DND-41 (cell line): ENCODE data around the gene ATP2A3.
"Not testable (repeated sequence)": the region's sequence is repeated elsewhere in the genome, so short reads cannot be mapped to it uniquely, and the experiment has no call there.

Experiments
- ATAC-seq: fragments of 200-7000 bp; cut with Tn5 transposase; 3 replicates; pipeline ENCODE4 v1.9.1; 2021; ENCODE audit warnings: low read depth; ENCODE audit not compliant: insufficient read depth
- DNase-seq: peaks from one replicate; pipeline ENCODE4 v3.0.0-alpha.2; 2020
- H2AFZ ChIP-seq: 2 replicates; pipeline ENCODE4 v1.6.0; 2012; ENCODE audit warnings: low read depth, low read length
- H3K27ac ChIP-seq: 2 replicates; pipeline ENCODE4 v1.5.1; 2012; ENCODE audit warnings: low read length, inconsistent platforms
- H3K27me3 ChIP-seq: fragments of 200-600 bp; sonication (generic); 2 replicates; pipeline ENCODE4 v1.6.0; 2012; ENCODE audit warnings: low read length, mild to moderate bottlenecking, inconsistent platforms; ENCODE audit not compliant: insufficient read depth, poor library complexity
- H3K36me3 ChIP-seq: 2 replicates; pipeline ENCODE4 v1.5.1; 2012; ENCODE audit warnings: low read length, inconsistent platforms; ENCODE audit not compliant: insufficient read depth
- H3K4me1 ChIP-seq: 2 replicates; pipeline ENCODE4 v1.5.1; 2012; ENCODE audit warnings: mild to moderate bottlenecking, low read length; ENCODE audit not compliant: insufficient read depth
- H3K4me2 ChIP-seq: 2 replicates; pipeline ENCODE4 v1.6.0; 2012; ENCODE audit warnings: mild to moderate bottlenecking, moderate library complexity, low read length, inconsistent platforms; ENCODE audit not compliant: insufficient read depth
- H3K4me3 ChIP-seq, 2 experiments: fragments of 200-600 bp in 1 of 2; shearing (Covaris generic) in 1 of 2; 2 replicates each; pipeline ENCODE4 v1.5.1; 2012 to 2016; ENCODE audit warnings: inconsistent platforms in 2 of 2, low read length in 2 of 2, mild to moderate bottlenecking in 2 of 2, low read depth in 1 of 2, moderate library complexity in 1 of 2
- H3K79me2 ChIP-seq: 2 replicates; pipeline ENCODE4 v1.6.0; 2012; ENCODE audit warnings: low read length, inconsistent platforms; ENCODE audit not compliant: insufficient read depth
- H3K9ac ChIP-seq: 2 replicates; pipeline ENCODE4 v1.6.0; 2012; ENCODE audit warnings: low read depth, mild to moderate bottlenecking, inconsistent platforms, low read length, moderate library complexity
- H3K9me3 ChIP-seq: 2 replicates; pipeline ENCODE4 v1.5.1; 2012; ENCODE audit warnings: low read length, moderate library complexity, mild to moderate bottlenecking, inconsistent platforms; ENCODE audit not compliant: insufficient read depth, severe bottlenecking
- H4K20me1 ChIP-seq: 2 replicates; pipeline ENCODE4 v1.6.0; 2012; ENCODE audit warnings: low read length; ENCODE audit not compliant: insufficient read depth
- EZH2 ChIP-seq: IDR thresholded peaks from 3 replicates; pipeline ENCODE4 v1.6.1; 2012; ENCODE audit warnings: borderline replicate concordance, low read depth, mild to moderate bottlenecking, moderate library complexity, low read length, inconsistent platforms; ENCODE audit not compliant: severe bottlenecking
- TF ChIP-seq, protein P1 (sequence below): IDR thresholded peaks from 2 replicates; pipeline ENCODE4 v1.5.1; 2012; ENCODE audit warnings: borderline replicate concordance, low read length, moderate library complexity, mild to moderate bottlenecking; ENCODE audit not compliant: poor library complexity, severe bottlenecking; ENCODE audit errors: extremely low read depth

Gene ATP2A3

DNA sequence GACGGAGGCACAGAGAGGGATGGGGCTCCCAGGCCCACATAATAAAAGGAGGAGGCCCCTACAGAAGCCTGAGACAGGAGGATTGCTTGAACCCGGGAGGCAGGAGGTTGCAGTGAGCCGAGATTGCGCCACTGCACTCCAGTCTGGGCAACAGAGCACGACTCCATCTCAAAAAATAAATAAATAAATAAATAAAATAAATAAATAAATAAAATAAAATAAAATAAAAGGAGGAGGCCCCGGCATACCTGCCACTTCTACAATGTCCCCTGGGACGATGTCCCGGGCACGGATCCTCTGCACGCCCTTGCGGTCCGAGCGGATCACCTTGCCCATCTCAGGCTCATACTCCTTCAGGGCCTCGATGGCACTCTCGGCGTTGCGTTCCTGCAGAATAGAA, 13.2 kb downstream of the ATP2A3 start:
- no peak overlapping the region for H3K9ac ChIP-seq
- peaks cover 67% of the 10 kb centered on the region for H4K20me1 ChIP-seq
- TF ChIP-seq EZH2: no peak
- TF ChIP-seq, protein P1, sequence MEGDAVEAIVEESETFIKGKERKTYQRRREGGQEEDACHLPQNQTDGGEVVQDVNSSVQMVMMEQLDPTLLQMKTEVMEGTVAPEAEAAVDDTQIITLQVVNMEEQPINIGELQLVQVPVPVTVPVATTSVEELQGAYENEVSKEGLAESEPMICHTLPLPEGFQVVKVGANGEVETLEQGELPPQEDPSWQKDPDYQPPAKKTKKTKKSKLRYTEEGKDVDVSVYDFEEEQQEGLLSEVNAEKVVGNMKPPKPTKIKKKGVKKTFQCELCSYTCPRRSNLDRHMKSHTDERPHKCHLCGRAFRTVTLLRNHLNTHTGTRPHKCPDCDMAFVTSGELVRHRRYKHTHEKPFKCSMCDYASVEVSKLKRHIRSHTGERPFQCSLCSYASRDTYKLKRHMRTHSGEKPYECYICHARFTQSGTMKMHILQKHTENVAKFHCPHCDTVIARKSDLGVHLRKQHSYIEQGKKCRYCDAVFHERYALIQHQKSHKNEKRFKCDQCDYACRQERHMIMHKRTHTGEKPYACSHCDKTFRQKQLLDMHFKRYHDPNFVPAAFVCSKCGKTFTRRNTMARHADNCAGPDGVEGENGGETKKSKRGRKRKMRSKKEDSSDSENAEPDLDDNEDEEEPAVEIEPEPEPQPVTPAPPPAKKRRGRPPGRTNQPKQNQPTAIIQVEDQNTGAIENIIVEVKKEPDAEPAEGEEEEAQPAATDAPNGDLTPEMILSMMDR: no peak
- no peak for DNase-seq
- H2AFZ ChIP-seq: no peak overlapping the region
- H3K9me3 ChIP-seq: no peaks in the 10 kb centered on the region
- H3K36me3 ChIP-seq: peaks cover 90% of the 10 kb centered on the region
- peaks cover 62% of the 10 kb centered on the region for H3K79me2 ChIP-seq
- H3K4me2 ChIP-seq: no peak overlapping the region
- no peaks in the 10 kb centered on the region for H3K27me3 ChIP-seq
- no peak for ATAC-seq
- no peak overlapping the region for H3K27ac ChIP-seq
- H3K4me1 ChIP-seq: no peaks in the 10 kb centered on the region
- H3K4me3 ChIP-seq: no peak overlapping the region

DNA sequence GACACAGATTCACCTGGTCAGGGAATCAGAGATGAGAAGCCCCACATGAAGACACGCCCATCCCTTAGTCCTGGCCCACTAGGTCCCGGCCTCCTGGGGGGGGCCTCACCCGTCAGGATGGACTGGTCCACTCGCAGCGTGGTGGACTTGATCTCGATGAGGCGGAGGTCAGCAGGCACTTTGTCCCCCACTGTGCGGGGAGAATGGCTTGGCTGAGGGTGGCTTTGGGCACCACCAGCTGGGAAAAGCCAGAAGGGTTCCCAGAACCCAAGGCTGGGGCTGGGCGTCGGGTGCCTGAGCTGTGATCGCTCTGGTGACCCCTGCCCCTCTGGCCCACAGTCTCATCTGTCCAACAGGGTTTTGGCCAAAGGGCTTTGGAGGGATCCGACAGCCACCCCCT, 13.7 kb downstream of the ATP2A3 start:
- H2AFZ ChIP-seq: no peak overlapping the region
- H3K4me1 ChIP-seq: no peaks in the 10 kb centered on the region
- H4K20me1 ChIP-seq: peaks cover 66% of the 10 kb centered on the region
- no peak overlapping the region for H3K27ac ChIP-seq
- H3K9ac ChIP-seq: no peak overlapping the region
- H3K9me3 ChIP-seq: no peaks in the 10 kb centered on the region
- DNase-seq (no peak), ATAC-seq (no peak)
- no peaks in the 10 kb centered on the region for H3K27me3 ChIP-seq
- H3K4me3 ChIP-seq: no peak overlapping the region
- TF ChIP-seq, protein P1: no peak
- no peak for TF ChIP-seq EZH2
- peaks cover 93% of the 10 kb centered on the region for H3K36me3 ChIP-seq
- H3K4me2 ChIP-seq: no peak overlapping the region
- H3K79me2 ChIP-seq: peaks cover 62% of the 10 kb centered on the region

DNA sequence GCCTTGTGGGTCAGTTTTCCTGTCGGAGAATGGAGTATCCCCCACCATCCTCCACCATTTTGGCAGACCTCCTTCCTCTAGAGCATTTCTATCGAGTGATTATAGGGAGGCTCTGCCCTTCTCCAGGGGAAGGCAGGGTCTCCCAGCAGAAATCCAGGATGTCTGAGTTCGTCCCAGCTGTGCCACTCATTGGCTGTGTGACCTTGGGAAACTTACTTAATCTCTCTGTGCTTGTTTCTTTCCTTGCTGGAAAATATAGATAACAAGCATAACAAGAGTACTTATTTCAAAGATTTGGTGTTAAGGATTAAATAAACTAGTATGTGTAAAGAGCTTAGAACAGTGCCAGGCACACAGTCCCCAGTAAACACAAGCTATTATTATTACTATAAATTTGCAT, 14.8 kb downstream of the ATP2A3 start:
- Histone ChIP-seq H3K27ac (no peak overlapping the region), H3K4me1 (no peaks in the 10 kb centered on the region), H3K9me3 (no peaks in the 10 kb centered on the region), H2AFZ (no peak overlapping the region), H4K20me1 (peaks cover 66% of the 10 kb centered on the region), H3K36me3 (peaks cover 94% of the 10 kb centered on the region), H3K9ac (no peak overlapping the region), H3K4me3 (no peak overlapping the region), H3K79me2 (peaks cover 54% of the 10 kb centered on the region), H3K4me2 (no peak overlapping the region), H3K27me3 (no peaks in the 10 kb centered on the region)
- ATAC-seq: no peak
- no peak for DNase-seq
- TF ChIP-seq, protein P1: no peak
- TF ChIP-seq EZH2: no peak

DNA sequence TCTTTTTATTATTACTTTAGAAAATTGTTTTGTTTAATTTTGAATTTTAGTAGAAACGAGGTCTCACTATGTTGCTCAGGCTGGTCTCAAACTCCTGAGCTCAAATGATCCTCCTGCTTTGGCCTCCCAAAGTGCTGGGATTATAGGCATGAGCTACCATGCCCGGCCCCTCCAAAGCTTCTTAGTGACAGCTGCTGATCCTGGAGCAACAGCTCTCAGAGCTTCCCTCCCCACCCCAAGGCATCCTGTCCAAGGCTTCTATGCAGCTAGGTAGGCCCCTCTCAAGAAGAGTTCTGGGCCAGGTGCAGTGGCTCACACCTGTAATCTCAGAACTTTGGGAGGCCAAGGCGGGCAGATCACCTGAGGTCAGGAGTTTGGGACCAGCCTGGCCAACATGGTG, 15.7 kb downstream of the ATP2A3 start:
- H4K20me1 ChIP-seq: peaks cover 66% of the 10 kb centered on the region

More for the DNA sequence above, 15.7 kb downstream of the ATP2A3 start:
- H3K9ac ChIP-seq, H3K4me2 ChIP-seq, H3K9me3 ChIP-seq, H3K27ac ChIP-seq, H2AFZ ChIP-seq, DNase-seq, H3K4me1 ChIP-seq, H3K27me3 ChIP-seq, ATAC-seq, H3K4me3 ChIP-seq: not testable (repeated sequence)
- Histone ChIP-seq H3K79me2 (peaks cover 51% of the 10 kb centered on the region), H3K36me3 (peaks cover 95% of the 10 kb centered on the region)
